Loucy (cell line): ENCODE results near the gene ARHGEF26.

Experiments
- CTCF ChIP-seq: fragments of 200-600 bp; sonication (generic); conservative IDR thresholded peaks from 2 replicates; pipeline ENCODE4 v1.5.1; 2014; ENCODE audit warnings: mild to moderate bottlenecking, antibody characterized with exemption, low read length
- EZH2phosphoT487 ChIP-seq: fragments of 200-600 bp; IDR thresholded peaks from 2 replicates; pipeline ENCODE4 v1.6.1; 2018; ENCODE audit warnings: antibody characterized with exemption, mild to moderate bottlenecking, moderate library complexity, borderline replicate concordance

GRCh38 chr3:154100556-154100955 is 20.6 kb upstream of the ARHGEF26 start:
- TF ChIP-seq CTCF: no peak
- no peak for TF ChIP-seq EZH2phosphoT487
